ENCODE results near the gene TBC1D22A.

The TBC1D22A gene

GRCh38 chr22:47068626-47068996, 306.2 kb downstream of the TBC1D22A start:
- H3K9me3 ChIP-seq (ENCODE audit: control insufficient read depth in 2 of 2, low read length in 2 of 2), result no peaks in the 10 kb centered on the region
- H3K4me3 ChIP-seq (ENCODE audit: low read length in 2 of 2), result no peak overlapping the region
- H3K27me3 ChIP-seq (ENCODE audit: control insufficient read depth in 1 of 2, insufficient read depth in 2 of 2, low read length in 2 of 2), result no peaks in the 10 kb centered on the region
- H3K36me3 ChIP-seq (ENCODE audit: control insufficient read depth in 2 of 2, insufficient read depth in 2 of 2, low read length in 2 of 2), result no peaks in the 10 kb centered on the region
- no peak overlapping the region for H3K9ac ChIP-seq (ENCODE audit: low read length in 2 of 2)
- no peaks in the 10 kb centered on the region for H3K4me1 ChIP-seq (ENCODE audit: control insufficient read depth, insufficient read depth, low read length)
- no peak overlapping the region for H3K27ac ChIP-seq (ENCODE audit: low read length)

GRCh38 chr22:47069270-47069669, 306.8 kb downstream of the TBC1D22A start:
- H3K4me3 ChIP-seq (ENCODE audit: low read length in 2 of 2), result no peak overlapping the region
- H3K9ac ChIP-seq (ENCODE audit: low read length in 2 of 2), result no peak overlapping the region
- no peak overlapping the region for H3K27ac ChIP-seq (ENCODE audit: low read length)
- no peaks in the 10 kb centered on the region for H3K4me1 ChIP-seq (ENCODE audit: control insufficient read depth, insufficient read depth, low read length)
- no peaks in the 10 kb centered on the region for H3K36me3 ChIP-seq (ENCODE audit: control insufficient read depth in 2 of 2, insufficient read depth in 2 of 2, low read length in 2 of 2)
- no peaks in the 10 kb centered on the region for H3K27me3 ChIP-seq (ENCODE audit: control insufficient read depth in 1 of 2, insufficient read depth in 2 of 2, low read length in 2 of 2)
- peaks cover 0 to 6% of the 10 kb centered on the region in 2 donors for H3K9me3 ChIP-seq (ENCODE audit: control insufficient read depth in 2 of 2, low read length in 2 of 2)

GRCh38 chr22:47071078-47071806, 308.8 kb downstream of the TBC1D22A start:
- H3K9me3 ChIP-seq (ENCODE audit: control insufficient read depth in 2 of 2, low read length in 2 of 2), result peaks cover 3 to 13% of the 10 kb centered on the region in 2 donors
- no peak overlapping the region for H3K9ac ChIP-seq (ENCODE audit: low read length in 2 of 2)
- H3K27me3 ChIP-seq (ENCODE audit: control insufficient read depth in 1 of 2, insufficient read depth in 2 of 2, low read length in 2 of 2), result no peaks in the 10 kb centered on the region
- no peaks in the 10 kb centered on the region for H3K4me1 ChIP-seq (ENCODE audit: control insufficient read depth, insufficient read depth, low read length)
- no peaks in the 10 kb centered on the region for H3K36me3 ChIP-seq (ENCODE audit: control insufficient read depth in 2 of 2, insufficient read depth in 2 of 2, low read length in 2 of 2)
- H3K4me3 ChIP-seq (ENCODE audit: low read length in 2 of 2), result no peak overlapping the region
- H3K27ac ChIP-seq (ENCODE audit: low read length), result no peak overlapping the region

- H3K9ac ChIP-seq (ENCODE audit: low read length in 2 of 2), result no peak overlapping the region
- no peaks in the 10 kb centered on the region for H3K36me3 ChIP-seq (ENCODE audit: control insufficient read depth in 2 of 2, insufficient read depth in 2 of 2, low read length in 2 of 2)
- no peak overlapping the region for H3K27ac ChIP-seq (ENCODE audit: low read length)
- H3K4me1 ChIP-seq (ENCODE audit: control insufficient read depth, insufficient read depth, low read length), result no peaks in the 10 kb centered on the region
- H3K9me3 ChIP-seq (ENCODE audit: control insufficient read depth in 2 of 2, low read length in 2 of 2), result peaks cover 3 to 13% of the 10 kb centered on the region in 2 donors
- H3K27me3 ChIP-seq (ENCODE audit: control insufficient read depth in 1 of 2, insufficient read depth in 2 of 2, low read length in 2 of 2), result no peaks in the 10 kb centered on the region
- no peak overlapping the region for H3K4me3 ChIP-seq (ENCODE audit: low read length in 2 of 2)
Observed at GRCh38 chr22:47071807-47072641, 309.6 kb downstream of the TBC1D22A start.

GRCh38 chr22:47072642-47072967, 310.2 kb downstream of the TBC1D22A start:
- Histone ChIP-seq H3K36me3 (ENCODE audit: control insufficient read depth in 2 of 2, insufficient read depth in 2 of 2, low read length in 2 of 2) (no peaks in the 10 kb centered on the region), H3K4me1 (ENCODE audit: control insufficient read depth, insufficient read depth, low read length) (no peaks in the 10 kb centered on the region), H3K9me3 (ENCODE audit: control insufficient read depth in 2 of 2, low read length in 2 of 2) (peaks cover 3 to 13% of the 10 kb centered on the region in 2 donors), H3K9ac (ENCODE audit: low read length in 2 of 2) (no peak overlapping the region), H3K27ac (ENCODE audit: low read length) (no peak overlapping the region), H3K27me3 (ENCODE audit: control insufficient read depth in 1 of 2, insufficient read depth in 2 of 2, low read length in 2 of 2) (no peaks in the 10 kb centered on the region), H3K4me3 (ENCODE audit: low read length in 2 of 2) (no peak overlapping the region)

- Histone ChIP-seq H3K4me3 (ENCODE audit: low read length in 2 of 2) (no peak overlapping the region), H3K27me3 (ENCODE audit: control insufficient read depth in 1 of 2, insufficient read depth in 2 of 2, low read length in 2 of 2) (no peaks in the 10 kb centered on the region), H3K27ac (ENCODE audit: low read length) (no peak overlapping the region), H3K4me1 (ENCODE audit: control insufficient read depth, insufficient read depth, low read length) (no peaks in the 10 kb centered on the region), H3K9me3 (ENCODE audit: control insufficient read depth in 2 of 2, low read length in 2 of 2) (peaks cover 3 to 13% of the 10 kb centered on the region in 2 donors), H3K36me3 (ENCODE audit: control insufficient read depth in 2 of 2, insufficient read depth in 2 of 2, low read length in 2 of 2) (no peaks in the 10 kb centered on the region), H3K9ac (ENCODE audit: low read length in 2 of 2) (no peak overlapping the region)
Observed at GRCh38 chr22:47073075-47073474, 310.6 kb downstream of the TBC1D22A start.

- no peaks in the 10 kb centered on the region for H3K4me1 ChIP-seq (ENCODE audit: control insufficient read depth, insufficient read depth, low read length)
Observed at GRCh38 chr22:47074105-47074504, 311.7 kb downstream of the TBC1D22A start.

GRCh38 chr22:47075568-47075967, 313.1 kb downstream of the TBC1D22A start:
- Histone ChIP-seq H3K27ac (ENCODE audit: low read length) (no peak overlapping the region), H3K4me1 (ENCODE audit: control insufficient read depth, insufficient read depth, low read length) (no peaks in the 10 kb centered on the region), H3K27me3 (ENCODE audit: control insufficient read depth in 1 of 2, insufficient read depth in 2 of 2, low read length in 2 of 2) (no peaks in the 10 kb centered on the region), H3K9me3 (ENCODE audit: control insufficient read depth in 2 of 2, low read length in 2 of 2) (peaks cover 3 to 15% of the 10 kb centered on the region in 2 donors), H3K9ac (ENCODE audit: low read length in 2 of 2) (no peak overlapping the region), H3K36me3 (ENCODE audit: control insufficient read depth in 2 of 2, insufficient read depth in 2 of 2, low read length in 2 of 2) (no peaks in the 10 kb centered on the region), H3K4me3 (ENCODE audit: low read length in 2 of 2) (no peak overlapping the region)

More at GRCh38 chr22:47074105-47074504, 311.7 kb downstream of the TBC1D22A start:
- Histone ChIP-seq H3K9ac (ENCODE audit: low read length in 2 of 2) (no peak overlapping the region), H3K27me3 (ENCODE audit: control insufficient read depth in 1 of 2, insufficient read depth in 2 of 2, low read length in 2 of 2) (no peaks in the 10 kb centered on the region), H3K27ac (ENCODE audit: low read length) (no peak overlapping the region), H3K36me3 (ENCODE audit: control insufficient read depth in 2 of 2, insufficient read depth in 2 of 2, low read length in 2 of 2) (no peaks in the 10 kb centered on the region), H3K4me3 (ENCODE audit: low read length in 2 of 2) (no peak overlapping the region), H3K9me3 (ENCODE audit: control insufficient read depth in 2 of 2, low read length in 2 of 2) (peaks cover 3 to 15% of the 10 kb centered on the region in 2 donors)

- Histone ChIP-seq H3K9me3 (ENCODE audit: control insufficient read depth in 2 of 2, low read length in 2 of 2) (peaks cover 3 to 15% of the 10 kb centered on the region in 2 donors), H3K36me3 (ENCODE audit: control insufficient read depth in 2 of 2, insufficient read depth in 2 of 2, low read length in 2 of 2) (no peaks in the 10 kb centered on the region), H3K4me3 (ENCODE audit: low read length in 2 of 2) (no peak overlapping the region), H3K27ac (ENCODE audit: low read length) (no peak overlapping the region), H3K27me3 (ENCODE audit: control insufficient read depth in 1 of 2, insufficient read depth in 2 of 2, low read length in 2 of 2) (no peaks in the 10 kb centered on the region), H3K4me1 (ENCODE audit: control insufficient read depth, insufficient read depth, low read length) (no peaks in the 10 kb centered on the region), H3K9ac (ENCODE audit: low read length in 2 of 2) (no peak overlapping the region)
Observed at GRCh38 chr22:47076758-47077157, 314.3 kb downstream of the TBC1D22A start.

- Histone ChIP-seq H3K36me3 (ENCODE audit: control insufficient read depth in 2 of 2, insufficient read depth in 2 of 2, low read length in 2 of 2) (no peaks in the 10 kb centered on the region), H3K4me1 (ENCODE audit: control insufficient read depth, insufficient read depth, low read length) (no peaks in the 10 kb centered on the region), H3K4me3 (ENCODE audit: low read length in 2 of 2) (no peak overlapping the region), H3K9me3 (ENCODE audit: control insufficient read depth in 2 of 2, low read length in 2 of 2) (peaks cover 3 to 5% of the 10 kb centered on the region in 2 donors), H3K27ac (ENCODE audit: low read length) (no peak overlapping the region), H3K9ac (ENCODE audit: low read length in 2 of 2) (no peak overlapping the region), H3K27me3 (ENCODE audit: control insufficient read depth in 1 of 2, insufficient read depth in 2 of 2, low read length in 2 of 2) (no peaks in the 10 kb centered on the region)
Observed at GRCh38 chr22:47080100-47080499, 317.6 kb downstream of the TBC1D22A start.

- Histone ChIP-seq H3K27me3 (ENCODE audit: control insufficient read depth in 1 of 2, insufficient read depth in 2 of 2, low read length in 2 of 2) (no peaks in the 10 kb centered on the region), H3K4me1 (ENCODE audit: control insufficient read depth, insufficient read depth, low read length) (no peaks in the 10 kb centered on the region), H3K36me3 (ENCODE audit: control insufficient read depth in 2 of 2, insufficient read depth in 2 of 2, low read length in 2 of 2) (no peaks in the 10 kb centered on the region), H3K27ac (ENCODE audit: low read length) (no peak overlapping the region), H3K9ac (ENCODE audit: low read length in 2 of 2) (no peak overlapping the region), H3K4me3 (ENCODE audit: low read length in 2 of 2) (no peak overlapping the region), H3K9me3 (ENCODE audit: control insufficient read depth in 2 of 2, low read length in 2 of 2) (peaks cover 0 to 2% of the 10 kb centered on the region in 2 donors)
Observed at GRCh38 chr22:47082505-47082904, 320.1 kb downstream of the TBC1D22A start.
